ENCODE measurements around the gene RASGRF2. TPM values are rescaled to one million over a fixed set of nuclear protein-coding genes. Genes with fewer than 3 reads are reported as not detected.

The RASGRF2 gene
- total RNA-seq, 1 experiment from 2014 or later, result 0.48 TPM

DNA sequence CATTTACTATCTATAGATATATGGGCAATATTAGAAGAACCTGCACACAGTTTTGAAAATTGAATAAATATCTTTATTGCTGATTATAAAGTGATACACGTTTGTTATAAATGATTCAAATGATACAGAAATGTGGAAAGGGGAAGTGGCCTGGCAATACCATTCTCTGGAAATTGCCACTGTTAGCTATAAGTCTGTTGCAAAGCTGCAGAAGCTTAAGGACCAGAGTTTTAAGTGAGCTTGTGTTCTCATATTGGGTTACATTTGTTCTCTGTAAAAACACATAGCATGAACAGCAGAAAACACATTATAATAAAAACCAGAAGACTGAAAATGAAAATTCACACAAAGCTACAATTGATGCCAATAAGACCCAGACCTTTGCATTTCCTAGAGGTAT, 59.6 kb downstream of the RASGRF2 start:
- H3K27ac ChIP-seq, result no peak overlapping the region
- no peak overlapping the region for H2AFZ ChIP-seq
- peaks cover 7% of the 10 kb centered on the region for H3K4me1 ChIP-seq (replicated peaks; ENCODE audit: insufficient read depth)
- no peaks in the 10 kb centered on the region for H3K9me3 ChIP-seq (ENCODE audit: insufficient read depth, low read depth)
- no peaks in the 10 kb centered on the region for H3K36me3 ChIP-seq (ENCODE audit: low read depth)
- H3F3A ChIP-seq (ENCODE audit: insufficient read depth, low read depth), result no peaks in the 10 kb centered on the region
- BruUV-seq (replicated peaks), result no TSS peak
- intact Hi-C loops (cut with micrococcal nuclease; ENCODE audit: unreplicated experiment), result no loop called here
- H3K79me2 ChIP-seq (ENCODE audit: low read depth), result no peaks in the 10 kb centered on the region
- H3K9me2 ChIP-seq (ENCODE audit: insufficient read depth), result no peaks in the 10 kb centered on the region
- TF ChIP-seq EZH2 (IDR thresholded peaks at IDR 0.05; ENCODE audit: low read depth), result no peak
- no peak for DNase-seq
- H4K20me1 ChIP-seq (ENCODE audit: insufficient read depth), result no peaks in the 10 kb centered on the region
- no peak overlapping the region for H3K4me2 ChIP-seq
- H3K27me3 ChIP-seq (ENCODE audit: insufficient read depth, low read depth), result no peaks in the 10 kb centered on the region
- no peak overlapping the region for H3K4me3 ChIP-seq
- CTCF ChIA-PET, result no interaction called here
- POLR2A ChIA-PET (ENCODE audit: unreplicated experiment), result no interaction called here

GRCh38 chr5:81020478-81021167, 60.5 kb downstream of the RASGRF2 start:
- Histone ChIP-seq H3K4me2 (no peak overlapping the region), H3K27me3 (ENCODE audit: insufficient read depth, low read depth) (no peaks in the 10 kb centered on the region), H3K9me2 (ENCODE audit: insufficient read depth) (no peaks in the 10 kb centered on the region), H2AFZ (no peak overlapping the region), H3K9me3 (ENCODE audit: insufficient read depth, low read depth) (no peaks in the 10 kb centered on the region), H3K27ac (no peak overlapping the region), H3K4me1 (replicated peaks; ENCODE audit: insufficient read depth) (peaks cover 7% of the 10 kb centered on the region), H3F3A (ENCODE audit: insufficient read depth, low read depth) (no peaks in the 10 kb centered on the region), H3K79me2 (ENCODE audit: low read depth) (no peaks in the 10 kb centered on the region), H3K36me3 (ENCODE audit: low read depth) (no peaks in the 10 kb centered on the region), H3K4me3 (no peak overlapping the region), H4K20me1 (ENCODE audit: insufficient read depth) (no peaks in the 10 kb centered on the region)
- ChIA-PET POLR2A (ENCODE audit: unreplicated experiment) (no interaction called here), CTCF (no interaction called here)
- peak; percentile 19 to 53 for DNase-seq
- no TSS peak for BruUV-seq (replicated peaks)
- no peak for TF ChIP-seq EZH2 (IDR thresholded peaks at IDR 0.05; ENCODE audit: low read depth)
- TF ChIP-seq, protein P1, sequence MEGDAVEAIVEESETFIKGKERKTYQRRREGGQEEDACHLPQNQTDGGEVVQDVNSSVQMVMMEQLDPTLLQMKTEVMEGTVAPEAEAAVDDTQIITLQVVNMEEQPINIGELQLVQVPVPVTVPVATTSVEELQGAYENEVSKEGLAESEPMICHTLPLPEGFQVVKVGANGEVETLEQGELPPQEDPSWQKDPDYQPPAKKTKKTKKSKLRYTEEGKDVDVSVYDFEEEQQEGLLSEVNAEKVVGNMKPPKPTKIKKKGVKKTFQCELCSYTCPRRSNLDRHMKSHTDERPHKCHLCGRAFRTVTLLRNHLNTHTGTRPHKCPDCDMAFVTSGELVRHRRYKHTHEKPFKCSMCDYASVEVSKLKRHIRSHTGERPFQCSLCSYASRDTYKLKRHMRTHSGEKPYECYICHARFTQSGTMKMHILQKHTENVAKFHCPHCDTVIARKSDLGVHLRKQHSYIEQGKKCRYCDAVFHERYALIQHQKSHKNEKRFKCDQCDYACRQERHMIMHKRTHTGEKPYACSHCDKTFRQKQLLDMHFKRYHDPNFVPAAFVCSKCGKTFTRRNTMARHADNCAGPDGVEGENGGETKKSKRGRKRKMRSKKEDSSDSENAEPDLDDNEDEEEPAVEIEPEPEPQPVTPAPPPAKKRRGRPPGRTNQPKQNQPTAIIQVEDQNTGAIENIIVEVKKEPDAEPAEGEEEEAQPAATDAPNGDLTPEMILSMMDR (conservative IDR thresholded peaks at IDR 0.05), result no peak
- intact Hi-C loops (cut with micrococcal nuclease; ENCODE audit: unreplicated experiment), result no loop called here

- CTCF ChIA-PET, result no interaction called here
Observed at GRCh38 chr5:81021486-81021885, 61.3 kb downstream of the RASGRF2 start.

More at GRCh38 chr5:81021486-81021885, 61.3 kb downstream of the RASGRF2 start:
- TF ChIP-seq EZH2 (IDR thresholded peaks at IDR 0.05; ENCODE audit: low read depth), result no peak
- TF ChIP-seq, protein P1 (conservative IDR thresholded peaks at IDR 0.05), result no peak
- no peak for DNase-seq
- H3K9me3 ChIP-seq (ENCODE audit: insufficient read depth, low read depth), result no peaks in the 10 kb centered on the region
- no peaks in the 10 kb centered on the region for H3K27me3 ChIP-seq (ENCODE audit: insufficient read depth, low read depth)
- no peaks in the 10 kb centered on the region for H3K36me3 ChIP-seq (ENCODE audit: low read depth)
- H3K4me1 ChIP-seq (replicated peaks; ENCODE audit: insufficient read depth), result peaks cover 7% of the 10 kb centered on the region
- H4K20me1 ChIP-seq (ENCODE audit: insufficient read depth), result no peaks in the 10 kb centered on the region
- no peak overlapping the region for H3K4me2 ChIP-seq
- H3F3A ChIP-seq (ENCODE audit: insufficient read depth, low read depth), result no peaks in the 10 kb centered on the region
- POLR2A ChIA-PET (ENCODE audit: unreplicated experiment), result no interaction called here
- H3K4me3 ChIP-seq, result no peak overlapping the region
- no peak overlapping the region for H2AFZ ChIP-seq
- intact Hi-C loops (cut with micrococcal nuclease; ENCODE audit: unreplicated experiment), result no loop called here
- H3K9me2 ChIP-seq (ENCODE audit: insufficient read depth), result no peaks in the 10 kb centered on the region
- no TSS peak for BruUV-seq (replicated peaks)
- H3K27ac ChIP-seq, result no peak overlapping the region
- H3K79me2 ChIP-seq (ENCODE audit: low read depth), result no peaks in the 10 kb centered on the region
